Astrocyte of the cerebellum (primary cell): ENCODE results near the gene TSHZ3.

ENCODE experiments used
- DNase-seq: peaks from one replicate; pipeline ENCODE4 v3.0.0-alpha.2; 2011; ENCODE audit warnings: low read depth
- H3K4me3 ChIP-seq: 2 replicates; pipeline ENCODE4 v1.5.1; 2011; ENCODE audit warnings: mild to moderate bottlenecking, low read depth, low read length, moderate library complexity
- in situ Hi-C: cut with HindIII; loops from 2 replicates; pipeline ENCODE4 v1.10.0; 2017; ENCODE audit warnings: low sequenced_read_pairs
- TF ChIP-seq, protein P1 (sequence below): IDR thresholded peaks from 2 replicates; pipeline ENCODE4 v1.5.1; 2012; ENCODE audit warnings: low read length, low read depth, moderate library complexity, mild to moderate bottlenecking; ENCODE audit errors: missing control alignments

The TSHZ3 gene

GRCh38 chr19:31254611-31255010, 94.6 kb downstream of the TSHZ3 start:
- in situ Hi-C loops = no loop called here
- TF ChIP-seq, protein P1, sequence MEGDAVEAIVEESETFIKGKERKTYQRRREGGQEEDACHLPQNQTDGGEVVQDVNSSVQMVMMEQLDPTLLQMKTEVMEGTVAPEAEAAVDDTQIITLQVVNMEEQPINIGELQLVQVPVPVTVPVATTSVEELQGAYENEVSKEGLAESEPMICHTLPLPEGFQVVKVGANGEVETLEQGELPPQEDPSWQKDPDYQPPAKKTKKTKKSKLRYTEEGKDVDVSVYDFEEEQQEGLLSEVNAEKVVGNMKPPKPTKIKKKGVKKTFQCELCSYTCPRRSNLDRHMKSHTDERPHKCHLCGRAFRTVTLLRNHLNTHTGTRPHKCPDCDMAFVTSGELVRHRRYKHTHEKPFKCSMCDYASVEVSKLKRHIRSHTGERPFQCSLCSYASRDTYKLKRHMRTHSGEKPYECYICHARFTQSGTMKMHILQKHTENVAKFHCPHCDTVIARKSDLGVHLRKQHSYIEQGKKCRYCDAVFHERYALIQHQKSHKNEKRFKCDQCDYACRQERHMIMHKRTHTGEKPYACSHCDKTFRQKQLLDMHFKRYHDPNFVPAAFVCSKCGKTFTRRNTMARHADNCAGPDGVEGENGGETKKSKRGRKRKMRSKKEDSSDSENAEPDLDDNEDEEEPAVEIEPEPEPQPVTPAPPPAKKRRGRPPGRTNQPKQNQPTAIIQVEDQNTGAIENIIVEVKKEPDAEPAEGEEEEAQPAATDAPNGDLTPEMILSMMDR = no peak
- H3K4me3 ChIP-seq = no peak overlapping the region
- no peak for DNase-seq

DNA sequence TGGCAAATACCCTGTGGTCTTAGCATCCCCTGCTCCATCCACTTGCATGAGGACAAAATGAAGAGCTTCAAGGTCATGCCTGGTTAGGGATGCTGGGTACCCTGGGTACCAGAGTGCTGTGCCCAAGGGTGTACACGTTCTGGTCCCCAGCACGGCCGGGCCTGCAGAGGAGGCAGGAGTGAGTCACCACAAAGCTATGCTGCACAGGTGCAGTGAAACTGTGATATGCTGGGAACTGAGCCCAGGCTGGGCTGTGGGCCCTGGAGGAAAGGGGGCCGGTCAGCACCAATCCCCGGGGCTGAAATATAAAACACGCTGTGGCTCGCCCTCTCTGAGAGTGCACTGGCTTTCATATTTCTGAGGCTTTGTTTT, 95.1 kb downstream of the TSHZ3 start:
- in situ Hi-C loops = no loop called here
- H3K4me3 ChIP-seq = no peak overlapping the region
- DNase-seq = peak; percentile 60
- TF ChIP-seq, protein P1 = no peak

DNA sequence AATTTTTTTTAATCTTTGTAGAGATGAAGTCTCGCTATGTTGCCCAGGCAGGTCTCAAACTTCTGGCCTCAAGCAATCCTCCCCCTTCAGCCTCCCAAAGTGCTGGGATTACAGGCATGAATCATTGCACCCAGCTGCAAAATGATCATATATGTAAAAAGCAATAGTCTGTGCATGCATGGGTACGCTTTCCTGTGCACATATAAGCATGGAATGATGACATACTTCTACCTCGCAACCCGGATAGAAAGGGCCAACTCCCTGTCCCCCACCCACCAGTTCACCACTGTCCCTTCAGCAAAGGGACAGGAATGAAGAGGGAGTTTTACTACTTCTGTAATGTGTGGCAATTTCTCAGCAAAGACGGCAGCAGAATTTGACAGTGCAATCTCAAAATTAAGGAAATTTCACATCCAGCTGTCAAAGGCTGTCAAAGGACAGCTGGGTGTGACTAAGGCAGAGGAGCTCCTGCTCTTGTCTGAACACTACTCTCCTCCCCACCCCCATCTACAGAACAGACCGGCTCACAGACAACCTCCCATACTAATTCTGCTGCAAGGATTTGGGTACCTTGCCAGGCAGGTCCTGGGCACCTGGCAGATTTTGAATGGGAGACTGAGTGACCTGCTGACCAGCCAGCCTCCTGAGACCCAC, 95.6 kb downstream of the TSHZ3 start:
- in situ Hi-C loops = no loop called here
- TF ChIP-seq, protein P1 = no peak

GRCh38 chr19:31252441-31252840, 96.8 kb downstream of the TSHZ3 start:
- no peak overlapping the region for H3K4me3 ChIP-seq
- in situ Hi-C loops = no loop called here
- DNase-seq = no peak
- TF ChIP-seq, protein P1 = no peak

More for the DNA sequence above, 95.6 kb downstream of the TSHZ3 start:
- DNase-seq = no peak
- no peak overlapping the region for H3K4me3 ChIP-seq

DNA sequence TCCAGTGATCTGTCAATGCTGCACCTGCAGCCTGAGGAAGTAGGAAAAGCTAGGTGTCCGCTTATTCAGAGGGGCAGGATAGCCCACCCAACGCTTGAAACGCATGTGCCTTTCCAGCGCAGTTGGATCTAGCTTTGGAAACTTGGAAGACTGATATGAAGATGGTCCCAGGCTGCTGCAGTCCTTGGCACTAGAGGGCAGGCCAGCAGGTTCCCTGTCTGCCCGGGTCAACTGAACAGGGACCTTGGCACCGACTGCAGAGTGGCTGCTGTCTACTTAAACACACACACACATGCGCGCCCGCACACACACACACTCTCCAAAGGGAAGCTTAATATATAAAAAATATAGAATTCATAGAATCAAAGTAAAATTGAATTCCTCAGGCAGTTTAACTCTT, 100.0 kb downstream of the TSHZ3 start:
- H3K4me3 ChIP-seq = no peak overlapping the region
- no peak for DNase-seq
- in situ Hi-C loops = no loop called here
- TF ChIP-seq, protein P1 = no peak

- no peak overlapping the region for H3K4me3 ChIP-seq
- in situ Hi-C loops = no loop called here
- TF ChIP-seq, protein P1 = no peak
- DNase-seq = no peak
Measured at GRCh38 chr19:31235806-31236205, 113.4 kb downstream of the TSHZ3 start.
